GM21360 (cell line): Measurements from ENCODE around the gene BCL2L11.

Experiments used
- ATAC-seq: cut with Tn5 transposase; IDR thresholded peaks from one replicate; pipeline ENCODE4 v1.9.1; 2021; ENCODE audit warnings: mild to moderate bottlenecking, moderate library complexity; ENCODE audit not compliant: unreplicated experiment

BCL2L11 gene

DNA sequence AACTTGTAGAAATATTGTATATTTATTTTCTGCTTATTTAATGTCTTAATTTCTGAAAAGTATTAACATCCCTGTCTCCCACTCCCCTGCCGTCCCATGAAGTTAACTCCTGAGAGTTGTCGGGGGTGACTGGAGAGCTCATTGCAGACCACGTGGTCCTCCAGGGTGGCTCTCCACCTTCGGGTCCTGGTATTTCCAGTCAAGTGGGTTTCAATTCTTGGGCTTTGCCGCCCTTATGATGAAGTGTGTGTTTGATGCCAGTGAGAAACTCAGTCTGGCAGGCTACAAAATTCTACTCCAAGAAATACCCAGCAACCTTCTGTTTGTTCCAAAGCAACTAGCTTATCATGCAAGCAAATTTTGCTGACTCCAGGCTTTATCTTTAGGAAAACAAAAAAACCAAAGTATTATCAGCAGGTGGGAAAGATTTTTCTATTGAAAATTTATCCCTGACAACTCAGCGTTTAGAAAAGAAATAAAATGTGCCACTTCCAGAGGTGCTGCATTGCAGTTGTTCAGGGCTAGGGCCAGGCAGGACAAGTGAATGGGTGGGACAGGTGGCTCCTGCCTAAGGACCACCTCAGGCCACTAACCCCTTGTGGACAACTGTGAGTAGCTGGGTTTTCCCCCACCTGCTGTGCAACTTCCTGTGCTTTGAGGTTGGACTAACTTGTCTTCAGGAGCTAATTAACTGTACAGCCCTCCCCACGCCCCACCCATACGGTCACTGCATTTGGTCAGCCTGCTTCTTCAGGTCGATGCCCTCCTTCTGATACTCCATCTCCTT, 46.6 kb downstream of the BCL2L11 start:
- ATAC-seq = no peak

DNA sequence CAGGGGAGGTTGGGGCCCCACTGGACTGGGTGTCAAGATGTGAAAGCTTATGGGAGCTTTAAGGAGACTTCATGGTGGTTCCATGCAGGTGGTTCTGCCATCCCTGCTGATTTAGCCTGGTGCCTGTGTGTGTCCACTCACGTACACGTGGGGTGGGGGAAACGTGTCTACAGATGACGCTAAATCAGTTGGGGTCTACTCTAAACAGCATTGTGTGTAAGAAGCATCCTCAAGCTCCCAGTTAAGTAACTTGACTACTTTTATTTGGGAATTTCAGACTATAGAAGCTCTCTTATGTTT, 47.1 kb downstream of the BCL2L11 start:
- ATAC-seq = no peak

DNA sequence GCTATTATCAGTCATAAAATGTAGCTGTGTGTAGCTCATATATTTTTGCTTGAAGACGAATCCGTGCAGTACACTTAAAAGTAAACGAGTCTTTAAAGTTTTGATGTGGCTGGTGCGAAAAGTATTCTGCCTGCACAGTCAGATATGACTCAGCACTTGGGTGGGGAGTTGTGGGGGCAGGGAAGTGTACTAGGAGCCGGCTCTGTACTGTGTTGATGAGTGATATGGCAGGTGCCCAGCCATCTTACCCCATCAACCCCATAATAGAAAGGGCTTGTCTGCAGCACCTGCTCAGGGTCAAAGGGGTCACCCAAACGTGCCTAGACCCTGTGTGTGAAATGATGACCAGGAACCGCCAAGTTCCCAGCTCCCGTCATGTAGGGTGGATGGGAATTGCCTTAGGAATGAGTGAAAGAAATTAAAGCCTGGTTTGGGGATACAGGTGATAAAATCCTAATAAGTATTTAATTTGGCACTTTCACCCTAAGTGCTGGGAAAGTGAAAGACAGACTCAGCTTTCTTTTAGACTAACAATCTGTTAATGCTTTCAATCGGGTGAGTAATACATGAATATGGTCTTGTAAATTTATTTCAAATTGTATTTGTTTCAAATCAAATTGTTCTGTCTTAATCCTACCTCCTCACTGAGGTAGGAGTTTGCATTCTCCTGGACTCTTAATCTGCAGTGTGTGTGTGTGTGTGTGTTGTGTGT, 48.0 kb downstream of the BCL2L11 start:
- peak; percentile 69 for ATAC-seq

DNA sequence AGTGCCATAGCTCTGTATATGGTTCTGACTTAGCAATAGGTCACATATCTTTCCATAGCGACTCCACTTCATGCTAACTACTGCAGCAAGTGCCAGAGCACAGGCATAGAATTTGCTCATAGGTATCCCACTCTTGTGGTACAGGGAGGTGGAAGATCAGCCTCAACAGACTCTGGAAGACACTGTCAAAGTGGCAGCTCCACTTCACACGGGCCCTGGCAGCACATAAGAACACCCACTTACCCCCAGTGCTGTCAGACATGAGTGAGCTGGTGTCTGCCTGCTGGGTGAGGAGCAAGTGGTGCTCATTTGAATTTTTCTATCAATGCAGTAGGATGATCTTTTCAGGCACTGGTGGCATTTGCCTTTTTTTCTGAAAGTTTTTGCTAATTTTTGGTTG, 48.6 kb downstream of the BCL2L11 start:
- no peak for ATAC-seq

DNA sequence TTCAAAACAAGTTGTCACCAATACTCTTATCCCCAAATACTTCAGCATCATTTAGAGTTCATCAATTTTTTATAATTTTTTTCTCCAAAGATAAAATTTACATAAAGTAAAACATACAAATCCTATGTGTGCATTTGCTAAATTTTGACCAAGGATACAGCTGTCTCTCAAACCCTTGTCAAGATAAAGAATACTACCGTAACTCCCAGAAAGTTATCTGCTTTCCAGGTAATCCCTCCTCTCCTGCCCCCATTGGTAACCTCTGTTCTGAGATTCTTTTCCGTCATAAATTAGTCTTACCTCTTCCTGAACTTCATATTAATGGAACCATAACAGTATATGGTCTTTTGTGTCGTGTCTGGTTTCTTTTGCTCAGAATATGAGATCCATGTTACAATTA, 49.2 kb downstream of the BCL2L11 start:
- no peak for ATAC-seq

DNA sequence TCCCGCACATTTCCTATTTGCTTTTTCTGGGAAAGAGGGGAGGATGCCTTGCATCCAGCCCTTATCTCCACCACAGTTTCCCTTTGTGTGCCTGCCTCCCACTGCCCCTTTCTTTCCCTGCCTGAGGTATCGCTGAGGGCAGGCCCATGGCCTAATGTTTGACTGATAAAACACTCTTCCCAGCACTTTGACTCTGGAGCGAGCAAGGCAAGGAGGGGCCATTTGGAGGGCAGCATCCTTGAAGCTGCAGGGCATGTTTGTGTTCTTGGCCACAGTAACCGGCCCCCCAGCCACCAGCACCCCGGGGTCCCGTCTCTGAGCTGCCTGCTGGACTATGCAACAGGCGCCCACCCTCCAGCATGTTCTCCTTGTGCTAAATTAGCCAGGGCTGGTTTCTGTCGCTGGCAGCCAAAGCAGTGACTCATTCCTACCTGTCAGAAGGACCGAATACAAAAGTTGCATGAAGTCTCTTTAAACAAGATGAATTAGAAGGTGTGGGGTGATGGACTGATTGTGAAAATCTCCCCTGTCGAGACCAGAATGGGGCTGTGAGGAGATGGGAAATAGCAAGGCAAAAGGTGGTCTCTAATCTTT, 50.7 kb downstream of the BCL2L11 start:
- ATAC-seq = no peak

DNA sequence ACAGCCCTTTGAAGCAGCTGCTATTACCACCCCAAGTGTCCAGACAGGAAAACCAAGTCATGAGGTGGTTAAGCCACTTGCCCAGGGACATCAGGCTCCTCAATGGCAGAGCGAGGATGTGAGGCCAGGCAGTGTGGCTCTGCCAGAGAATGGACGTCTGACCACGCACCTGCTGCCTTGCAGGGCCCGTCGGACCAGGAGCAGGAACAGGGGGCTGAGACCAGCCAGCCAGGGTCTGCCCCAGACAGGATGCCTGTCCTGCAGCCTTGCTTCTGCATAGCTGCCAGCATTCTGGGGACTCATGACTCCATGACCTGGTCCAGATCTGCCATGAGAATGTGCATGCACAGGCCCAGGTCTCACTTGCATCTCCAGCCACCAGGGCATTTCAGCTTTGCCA, 52.0 kb downstream of the BCL2L11 start:
- ATAC-seq = no peak

DNA sequence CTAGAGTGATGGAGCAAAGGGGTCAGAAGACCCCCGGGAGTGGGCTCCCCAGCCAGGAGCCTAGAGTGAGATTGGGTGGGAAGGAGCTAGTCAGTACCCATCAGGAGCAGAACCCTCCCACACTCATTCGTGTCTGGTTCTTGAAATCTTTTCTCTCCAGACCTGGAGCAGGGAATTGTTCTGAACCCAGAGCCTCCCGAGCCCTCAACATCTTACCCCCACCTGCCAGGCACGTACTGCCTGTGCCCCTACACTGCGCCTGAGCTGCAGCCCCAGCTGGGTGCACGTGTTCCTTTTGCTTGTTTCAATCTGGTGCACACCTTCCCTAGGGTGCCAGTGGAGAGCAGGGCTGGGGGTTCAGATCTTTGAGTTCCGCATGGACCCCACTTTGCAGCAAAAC, 52.6 kb downstream of the BCL2L11 start:
- ATAC-seq = no peak

DNA sequence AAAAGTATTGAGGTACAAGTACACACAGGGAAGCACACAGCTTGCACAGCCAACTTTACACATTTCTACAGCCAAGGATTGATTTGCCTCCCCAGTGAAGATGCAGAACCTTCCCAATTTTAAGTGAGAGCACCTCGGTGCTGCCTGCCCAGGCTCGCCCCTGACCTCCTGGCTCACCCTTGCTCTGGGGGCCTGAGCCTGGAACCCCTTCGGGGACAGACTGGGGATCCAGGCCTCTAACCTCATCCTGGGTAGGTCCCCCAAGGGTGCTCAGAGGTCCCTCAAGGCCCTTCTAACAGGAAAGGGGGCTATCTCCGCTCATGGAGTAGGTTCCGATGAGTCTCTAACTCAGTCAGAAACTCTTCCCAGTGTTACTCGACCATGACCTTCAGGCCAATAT, 53.1 kb downstream of the BCL2L11 start:
- no peak for ATAC-seq

DNA sequence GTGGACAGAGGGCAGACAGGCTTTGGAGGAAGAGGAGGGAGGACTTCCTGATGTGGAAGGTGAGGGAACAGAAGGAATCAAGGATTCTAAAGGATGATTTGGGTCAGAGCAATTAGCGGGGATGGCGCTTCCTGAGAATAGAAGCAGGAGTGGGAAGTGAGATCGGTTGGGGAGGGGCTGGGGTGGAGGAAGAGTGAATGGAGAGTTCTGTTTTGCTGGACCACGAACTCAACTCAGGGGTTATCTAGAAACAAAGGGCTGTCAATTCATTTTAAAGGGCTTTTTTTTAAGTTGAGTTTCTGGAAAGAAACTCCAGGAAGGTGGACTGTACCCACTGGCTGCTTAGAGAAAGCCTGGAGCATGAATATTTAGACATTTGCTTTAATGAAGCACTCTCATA, 54.9 kb downstream of the BCL2L11 start:
- ATAC-seq = no peak

DNA sequence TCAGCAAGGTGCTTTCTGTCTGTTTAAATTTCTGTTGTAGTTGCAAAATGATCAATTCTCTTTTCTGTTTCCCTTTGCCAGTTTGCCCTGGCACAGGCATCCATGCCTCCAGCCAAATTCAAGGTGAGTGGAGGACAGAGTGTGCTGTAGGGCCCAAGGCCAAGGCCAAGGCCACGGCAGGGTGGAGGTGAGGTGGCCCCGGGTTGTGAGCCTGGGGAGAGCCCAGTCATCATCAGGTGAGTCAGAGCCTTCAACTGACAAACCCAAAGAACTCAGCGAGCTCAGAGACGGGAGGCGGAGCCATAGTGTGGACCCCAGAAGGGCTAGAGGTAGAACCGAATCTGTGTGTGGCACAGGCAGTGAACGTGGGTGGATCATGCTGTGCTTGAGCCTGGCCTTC, 55.7 kb downstream of the BCL2L11 start:
- no peak for ATAC-seq

DNA sequence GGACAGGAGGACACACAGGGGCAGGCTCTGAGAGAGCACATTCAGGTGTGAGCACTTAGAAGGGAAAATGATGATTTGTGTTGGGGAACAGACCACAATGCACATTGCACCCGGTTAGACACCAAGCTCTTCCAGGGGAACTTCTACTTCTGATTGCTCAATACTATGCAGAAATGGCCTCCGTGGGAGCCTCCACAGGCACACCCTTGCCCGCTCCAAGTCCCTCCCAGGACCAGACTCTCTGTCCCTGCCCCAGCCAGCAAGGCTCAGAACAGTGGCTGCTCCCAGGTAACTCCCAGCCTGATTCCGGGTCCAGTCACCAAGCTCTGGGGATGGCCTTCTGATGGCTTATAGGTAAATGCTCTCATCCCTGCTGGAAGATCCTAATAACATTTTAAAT, 56.2 kb downstream of the BCL2L11 start:
- no peak for ATAC-seq

DNA sequence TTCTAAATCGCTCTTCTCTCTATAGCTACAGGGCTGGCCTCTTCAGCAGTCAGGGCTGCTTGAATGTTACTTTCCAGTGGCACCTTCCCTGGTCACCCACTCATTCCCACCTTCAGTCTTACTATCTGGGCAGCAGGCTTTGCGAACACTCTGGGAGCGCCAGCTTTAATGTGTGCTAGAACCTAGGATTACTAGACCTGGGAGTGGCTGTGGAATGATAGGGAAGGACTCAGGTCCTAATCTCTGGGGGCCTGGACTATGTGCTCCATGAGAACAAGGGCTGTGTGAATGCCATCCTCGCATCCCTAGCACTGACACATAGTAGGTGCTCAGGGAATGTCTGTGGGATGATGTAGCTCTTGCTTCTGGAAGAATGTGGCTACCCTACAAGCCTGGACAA, 57.6 kb downstream of the BCL2L11 start:
- no peak for ATAC-seq

DNA sequence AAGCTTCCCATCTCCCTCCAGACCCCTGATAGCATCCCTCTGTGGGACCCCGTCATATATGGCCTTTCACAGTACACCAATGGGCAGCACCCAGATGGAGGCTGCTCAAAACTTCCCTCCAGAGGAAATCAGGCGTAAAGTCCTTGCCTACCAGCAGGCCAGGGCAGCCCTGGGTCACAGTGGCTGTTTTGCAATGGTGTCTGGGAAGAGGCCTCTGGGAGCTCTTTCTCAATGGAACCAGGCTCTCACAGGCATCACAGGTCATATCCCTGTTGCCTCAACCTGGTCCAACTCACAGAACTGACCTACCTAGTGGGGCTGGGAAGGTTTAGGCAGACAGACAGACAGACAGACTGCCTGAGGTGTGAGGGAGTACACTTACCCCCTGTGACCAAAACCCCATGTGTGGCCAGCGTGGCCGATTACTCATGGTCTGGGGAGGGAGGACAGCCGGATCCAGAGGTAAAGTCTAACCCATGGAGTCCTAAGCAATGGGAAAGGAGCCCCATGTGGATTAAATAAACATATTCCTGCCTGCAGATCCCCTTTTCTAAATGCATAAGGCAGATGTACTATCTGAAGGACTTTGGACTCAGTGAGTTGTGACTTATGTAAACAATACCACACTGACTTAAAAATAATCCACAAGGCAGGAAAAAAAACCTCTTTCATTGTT, 58.2 kb downstream of the BCL2L11 start:
- ATAC-seq = no peak

DNA sequence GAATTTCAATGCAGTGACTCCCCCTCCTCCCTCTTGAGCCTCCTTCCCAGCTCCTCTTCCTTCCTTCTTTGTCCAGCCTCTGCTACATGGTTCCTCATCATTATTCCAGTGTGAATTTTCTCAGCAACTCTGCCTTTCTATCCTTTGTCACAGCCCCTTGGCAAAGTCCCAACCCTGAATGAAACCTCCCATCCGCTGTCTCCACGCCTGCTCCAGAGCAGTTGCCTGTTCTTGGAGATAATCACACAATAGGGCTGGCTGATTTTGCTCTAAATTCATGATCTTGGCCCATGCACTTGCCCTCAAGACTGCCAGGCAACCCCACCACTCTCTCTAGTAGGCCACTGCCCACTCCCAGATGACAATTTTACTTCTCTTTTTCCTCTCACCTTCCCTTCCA, 61.4 kb downstream of the BCL2L11 start:
- ATAC-seq = no peak

DNA sequence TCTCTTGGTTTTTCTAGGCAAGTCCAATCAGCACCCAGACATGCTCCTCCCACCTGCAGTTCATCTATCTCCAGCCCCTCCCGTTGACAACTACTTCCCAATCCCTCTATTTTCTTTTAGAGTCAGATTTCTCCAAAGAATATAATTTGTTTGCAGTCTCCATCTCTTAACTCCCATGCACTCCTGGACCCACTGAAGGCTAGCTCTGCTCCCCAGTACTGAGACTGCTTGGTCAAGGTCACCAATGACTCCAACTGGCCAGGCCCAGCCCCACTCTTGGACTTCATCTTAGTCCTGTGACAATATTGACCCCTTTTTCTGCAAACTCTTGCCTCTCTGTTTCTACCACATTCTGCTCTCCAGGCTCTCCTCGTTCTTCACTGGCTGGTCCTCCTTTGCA, 62.0 kb downstream of the BCL2L11 start:
- no peak for ATAC-seq

DNA sequence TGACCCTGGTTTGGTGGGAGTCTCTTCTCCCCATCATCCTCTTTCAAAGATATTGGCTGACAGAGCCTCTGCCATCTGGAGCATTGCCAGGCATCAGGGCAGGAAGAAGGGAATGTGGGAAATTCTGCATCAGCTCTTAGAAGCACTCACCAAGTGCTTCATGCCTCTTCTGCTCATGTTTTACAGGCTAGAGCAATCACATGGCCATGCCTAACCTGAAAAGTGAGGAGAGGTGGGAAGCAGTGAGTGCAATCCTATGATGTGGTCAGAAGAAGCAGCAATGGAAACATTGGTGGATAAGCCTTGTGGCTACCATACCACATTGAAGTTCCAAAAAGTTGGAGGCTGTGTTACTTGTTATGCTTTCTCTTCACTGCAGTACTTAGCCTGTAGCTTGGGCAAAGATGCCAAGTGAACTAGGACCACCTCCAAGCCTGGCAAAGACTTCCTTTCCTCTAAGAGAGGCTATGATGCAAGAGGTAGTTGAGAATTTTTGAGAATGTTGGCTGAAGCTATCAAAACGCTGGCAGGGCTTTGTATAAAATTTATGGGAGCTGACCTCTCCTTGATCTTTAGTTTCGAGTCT, 64.1 kb downstream of the BCL2L11 start:
- no peak for ATAC-seq

DNA sequence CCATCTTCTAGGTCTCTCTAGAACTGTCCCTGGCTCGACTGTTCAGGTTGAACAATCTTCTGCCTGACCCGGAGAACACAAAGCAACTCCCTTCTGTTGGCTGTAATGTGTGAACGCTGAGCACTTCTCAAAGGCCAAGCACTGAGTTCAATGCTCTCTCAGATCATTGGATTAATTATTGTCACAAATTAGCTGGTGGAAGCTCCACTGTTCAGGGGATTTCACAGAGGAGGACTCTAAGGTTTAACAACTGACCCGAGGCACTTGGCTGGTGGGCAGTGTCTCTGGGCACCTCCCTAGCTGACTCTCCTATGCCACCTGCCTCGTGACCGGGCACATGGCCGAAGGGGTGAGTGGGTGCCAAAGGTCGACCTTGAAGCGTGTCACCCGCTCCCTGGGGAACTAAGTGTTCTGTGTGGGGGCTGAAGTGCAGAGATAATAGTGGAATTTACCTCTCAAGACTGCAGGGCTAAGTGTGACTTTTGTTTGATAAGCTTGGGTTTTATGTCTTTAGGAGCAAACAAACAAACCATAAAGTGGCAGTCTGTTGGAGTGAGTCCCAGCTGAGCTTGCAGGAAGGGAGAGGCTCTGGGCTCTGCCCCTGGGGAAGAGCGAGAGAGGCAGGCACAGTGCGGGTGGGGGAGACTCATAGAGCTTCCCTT, 64.8 kb downstream of the BCL2L11 start:
- no peak for ATAC-seq

DNA sequence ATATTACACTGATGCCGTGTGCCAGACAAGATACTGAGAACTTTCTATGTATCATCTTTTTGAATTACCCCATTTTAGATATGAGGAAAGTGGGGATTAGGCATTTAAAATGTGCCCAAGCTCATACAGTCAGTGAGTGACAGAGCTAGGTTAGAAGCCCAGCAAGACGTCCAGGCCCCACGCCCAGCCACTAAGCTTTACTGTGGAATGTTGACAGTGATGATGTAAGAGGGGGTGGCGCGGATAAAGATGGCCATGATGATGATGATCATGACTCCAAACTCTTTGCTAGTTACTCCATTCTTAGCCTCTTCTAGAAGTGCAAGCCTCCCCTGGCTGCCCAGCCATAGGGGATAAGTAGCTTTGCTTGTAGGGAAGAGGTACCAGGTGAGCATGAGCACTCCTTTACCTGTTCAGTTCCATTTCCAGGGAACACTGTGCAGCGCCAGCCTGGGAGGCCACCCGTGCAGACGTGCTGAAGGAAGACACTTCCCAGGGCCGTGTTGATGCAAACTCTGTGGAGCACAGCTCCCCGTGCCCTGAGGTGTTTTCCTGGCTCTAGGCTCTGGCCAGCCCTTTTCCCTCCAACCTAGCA, 65.5 kb downstream of the BCL2L11 start:
- ATAC-seq = no peak

DNA sequence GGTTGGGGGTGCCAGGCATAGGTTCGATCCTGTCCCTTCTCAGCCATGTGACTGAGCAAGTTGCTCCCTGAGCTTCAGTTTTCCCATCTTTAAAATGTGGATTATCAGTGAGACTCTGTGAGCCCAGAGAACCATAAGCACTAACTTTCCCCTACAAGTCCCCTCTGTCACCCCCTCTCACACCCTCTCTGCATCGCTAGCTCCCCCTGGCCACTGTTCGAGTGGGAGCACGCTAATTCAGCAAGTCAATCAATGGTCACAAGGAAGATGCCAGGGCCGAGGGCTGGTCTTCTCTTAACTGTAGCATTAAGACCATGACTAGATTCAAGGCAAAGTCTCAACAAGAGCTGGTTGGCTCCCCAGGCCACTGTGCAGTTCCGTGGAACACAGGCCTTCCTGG, 66.2 kb downstream of the BCL2L11 start:
- no peak for ATAC-seq

DNA sequence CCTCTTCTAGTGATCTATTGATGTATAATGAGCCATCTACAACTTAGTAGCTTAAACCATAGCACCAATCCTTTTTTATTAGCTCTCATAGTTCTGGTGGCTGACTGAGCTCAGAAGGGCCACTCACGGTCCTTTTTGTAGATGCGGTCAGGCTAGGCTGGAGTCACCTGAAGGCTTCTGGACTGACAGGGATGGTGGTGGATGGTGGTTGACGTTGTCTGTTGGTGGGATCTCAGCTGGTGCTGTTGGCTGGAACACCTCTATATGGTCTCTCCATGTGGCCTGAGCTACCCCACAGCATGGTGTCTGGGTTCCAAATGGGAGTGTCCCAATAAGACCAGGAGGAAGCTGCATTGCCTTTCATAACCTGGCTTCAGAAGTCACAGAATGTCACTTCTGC, 68.0 kb downstream of the BCL2L11 start:
- ATAC-seq = no peak
